ENCODE measurements around the gene RIC8A. TPM values are rescaled to one million over a fixed set of nuclear protein-coding genes. Genes with fewer than 3 reads are reported as not detected.

The RIC8A gene
- total RNA-seq, 1 donor from 2014 or later: 116 TPM

DNA sequence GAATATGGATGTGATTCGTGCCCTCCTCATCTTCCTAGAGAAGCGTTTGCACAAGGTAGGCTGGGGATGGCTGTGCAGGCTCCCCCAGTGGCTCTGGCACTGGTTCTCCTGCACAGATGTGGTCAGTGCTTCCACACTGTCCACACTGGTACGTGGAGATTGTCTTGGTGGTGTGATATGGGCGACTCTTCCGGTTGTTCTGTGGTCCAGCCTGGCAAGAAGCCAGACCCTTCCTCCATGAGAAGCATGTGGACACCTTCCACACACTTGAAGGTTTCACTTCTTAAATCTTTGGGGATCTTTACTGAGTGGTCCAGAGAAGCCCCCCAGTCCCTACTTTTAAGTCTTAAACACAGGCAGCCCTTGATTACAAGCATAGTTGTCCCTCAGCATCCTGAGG is 3.8 kb downstream of the RIC8A start:
- H3K27me3 ChIP-seq (ENCODE audit: control insufficient read depth, insufficient read depth, low read length): no peaks in the 10 kb centered on the region
- DNase-seq (ENCODE audit: low read depth): no peak
- peaks cover 21% of the 10 kb centered on the region for H3K36me3 ChIP-seq (ENCODE audit: control insufficient read depth, insufficient read depth, low read length)
- no peak overlapping the region for H3K4me3 ChIP-seq (ENCODE audit: low read depth, low read length)
- no peak for TF ChIP-seq CTCF (IDR thresholded peaks at IDR 0.05; ENCODE audit: insufficient read depth, low read length, poor library complexity, severe bottlenecking)

- no peaks in the 10 kb centered on the region for H3K27me3 ChIP-seq (ENCODE audit: control insufficient read depth, insufficient read depth, low read length)
- no peak for DNase-seq (ENCODE audit: low read depth)
- no peak for TF ChIP-seq CTCF (IDR thresholded peaks at IDR 0.05; ENCODE audit: insufficient read depth, low read length, poor library complexity, severe bottlenecking)
- peaks cover 21% of the 10 kb centered on the region for H3K36me3 ChIP-seq (ENCODE audit: control insufficient read depth, insufficient read depth, low read length)
- H3K4me3 ChIP-seq (ENCODE audit: low read depth, low read length): no peak overlapping the region
Observed at GRCh38 chr11:211741-212140, 4.2 kb downstream of the RIC8A start.

DNA sequence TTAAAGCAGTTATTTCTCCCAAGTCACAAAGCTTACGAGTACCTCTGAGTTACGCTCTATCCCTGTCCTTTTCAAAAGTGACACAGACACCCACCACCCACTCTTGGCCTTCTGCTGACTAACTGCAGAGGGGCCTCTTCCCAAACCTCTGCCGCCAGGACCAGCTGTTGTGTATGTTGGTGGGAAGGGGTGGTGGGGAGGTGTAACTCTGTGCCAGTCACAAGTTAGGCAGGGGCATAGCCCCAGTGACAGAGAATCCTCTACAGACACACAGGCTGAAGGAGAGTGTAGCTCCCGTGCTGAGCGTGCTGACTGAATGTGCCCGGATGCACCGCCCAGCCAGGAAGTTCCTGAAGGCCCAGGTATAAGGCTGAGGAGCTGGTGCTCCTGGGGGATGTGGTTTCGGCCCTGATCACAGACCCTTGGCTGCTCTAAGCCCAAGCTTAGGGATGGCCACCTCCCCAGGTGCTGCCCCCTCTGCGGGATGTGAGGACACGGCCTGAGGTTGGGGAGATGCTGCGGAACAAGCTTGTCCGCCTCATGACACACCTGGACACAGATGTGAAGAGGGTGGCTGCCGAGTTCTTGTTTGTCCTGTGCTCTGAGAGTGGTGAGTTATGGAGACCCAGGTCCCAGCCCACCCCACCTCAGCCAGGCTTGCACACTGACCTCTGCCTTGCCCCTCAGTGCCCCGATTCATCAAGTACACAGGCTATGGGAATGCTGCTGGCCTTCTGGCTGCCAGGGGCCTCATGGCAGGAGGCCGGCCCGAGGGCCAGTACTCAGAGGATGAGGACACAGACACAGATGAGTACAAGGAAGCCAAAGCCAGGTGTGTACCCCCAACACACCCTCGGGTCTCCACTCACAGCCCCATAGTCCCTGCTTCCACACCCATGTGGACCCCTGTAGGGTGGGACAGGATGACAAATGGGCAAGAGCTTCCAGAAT is 4.9 kb downstream of the RIC8A start:
- H3K36me3 ChIP-seq (ENCODE audit: control insufficient read depth, insufficient read depth, low read length): peaks cover 21% of the 10 kb centered on the region
- no peak overlapping the region for H3K4me3 ChIP-seq (ENCODE audit: low read depth, low read length)
- H3K27me3 ChIP-seq (ENCODE audit: control insufficient read depth, insufficient read depth, low read length): no peaks in the 10 kb centered on the region
- no peak for DNase-seq (ENCODE audit: low read depth)
- no peak for TF ChIP-seq CTCF (IDR thresholded peaks at IDR 0.05; ENCODE audit: insufficient read depth, low read length, poor library complexity, severe bottlenecking)

DNA sequence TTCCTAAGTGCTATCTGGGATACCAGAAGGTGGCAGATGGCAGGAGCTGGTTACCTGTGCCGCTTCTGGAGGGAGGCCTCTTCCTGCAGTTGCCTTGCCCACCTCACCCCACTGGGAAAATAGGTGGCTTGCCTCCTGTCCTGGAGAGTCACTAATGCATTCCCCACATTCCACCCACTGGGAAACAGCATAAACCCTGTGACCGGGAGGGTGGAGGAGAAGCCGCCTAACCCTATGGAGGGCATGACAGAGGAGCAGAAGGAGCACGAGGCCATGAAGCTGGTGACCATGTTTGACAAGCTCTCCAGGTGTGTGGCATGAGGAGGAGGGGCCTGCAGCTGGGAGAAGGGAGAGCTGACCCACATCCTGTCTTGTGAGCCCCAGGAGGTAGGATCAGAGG is 5.6 kb downstream of the RIC8A start:
- DNase-seq (ENCODE audit: low read depth): no peak
- Histone ChIP-seq H3K36me3 (ENCODE audit: control insufficient read depth, insufficient read depth, low read length) (peaks cover 21% of the 10 kb centered on the region), H3K4me3 (ENCODE audit: low read depth, low read length) (no peak overlapping the region), H3K27me3 (ENCODE audit: control insufficient read depth, insufficient read depth, low read length) (no peaks in the 10 kb centered on the region)
- no peak for TF ChIP-seq CTCF (IDR thresholded peaks at IDR 0.05; ENCODE audit: insufficient read depth, low read length, poor library complexity, severe bottlenecking)

- Histone ChIP-seq H3K27me3 (ENCODE audit: control insufficient read depth, insufficient read depth, low read length) (no peaks in the 10 kb centered on the region), H3K4me3 (ENCODE audit: low read depth, low read length) (no peak overlapping the region), H3K36me3 (ENCODE audit: control insufficient read depth, insufficient read depth, low read length) (peaks cover 21% of the 10 kb centered on the region)
- TF ChIP-seq CTCF (IDR thresholded peaks at IDR 0.05; ENCODE audit: insufficient read depth, low read length, poor library complexity, severe bottlenecking): no peak
- no peak for DNase-seq (ENCODE audit: low read depth)
Observed at GRCh38 chr11:214083-214482, 6.6 kb downstream of the RIC8A start.
